Activated gamma-delta T cell treated with anti-CD3 and anti-CD28 coated beads, Interleukin-2, amount 50 U/mL, for 16 hours (primary cell): Measurements from ENCODE around the gene CSH1.
"Not testable (repeated sequence)": the region's sequence is repeated elsewhere in the genome, so short reads cannot be mapped to it uniquely, and the experiment has no call there.

Source experiments
- DNase-seq: peaks from one replicate; pipeline ENCODE4 v3.0.0-alpha.2; 2020; ENCODE audit warnings: low read depth

The CSH1 gene

DNA sequence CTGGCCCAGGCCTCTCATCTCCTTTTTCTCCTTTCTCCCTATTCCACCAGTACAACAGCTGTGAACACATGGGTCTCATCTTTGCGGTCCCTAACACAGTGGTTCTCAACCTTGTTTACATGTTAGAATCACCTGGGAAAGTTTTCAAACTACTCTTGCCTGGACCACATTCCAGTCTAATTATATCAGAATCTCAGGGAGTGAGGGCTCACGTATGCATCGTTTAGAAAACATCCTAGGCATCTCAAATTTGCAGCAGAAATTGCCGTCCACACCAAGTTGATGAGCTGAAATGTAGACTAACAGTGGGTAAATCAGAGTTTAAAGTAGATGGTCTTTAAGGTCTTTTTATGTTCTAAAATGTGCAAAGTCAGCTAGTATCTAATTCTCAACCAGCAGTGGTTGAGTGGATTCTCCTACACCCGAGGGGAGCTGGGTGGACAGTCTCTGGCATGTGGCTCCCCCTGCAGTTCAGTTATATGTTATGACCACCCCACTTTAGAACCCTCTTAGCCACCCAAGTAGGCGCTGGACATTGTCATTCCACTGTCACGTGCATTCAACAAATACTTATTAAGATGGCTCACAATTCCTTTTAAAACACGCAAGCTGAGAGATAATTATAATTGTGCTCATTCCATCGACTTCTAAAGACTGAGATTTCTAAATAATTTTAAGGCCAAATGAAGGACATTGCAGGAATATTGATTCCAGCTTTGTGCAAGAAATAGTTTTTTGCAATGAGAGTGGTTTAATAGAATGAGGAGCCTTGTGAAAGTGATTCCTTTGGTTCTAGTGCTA lies 26.7 kb downstream of the CSH1 start:
- not testable (repeated sequence) for DNase-seq

DNA sequence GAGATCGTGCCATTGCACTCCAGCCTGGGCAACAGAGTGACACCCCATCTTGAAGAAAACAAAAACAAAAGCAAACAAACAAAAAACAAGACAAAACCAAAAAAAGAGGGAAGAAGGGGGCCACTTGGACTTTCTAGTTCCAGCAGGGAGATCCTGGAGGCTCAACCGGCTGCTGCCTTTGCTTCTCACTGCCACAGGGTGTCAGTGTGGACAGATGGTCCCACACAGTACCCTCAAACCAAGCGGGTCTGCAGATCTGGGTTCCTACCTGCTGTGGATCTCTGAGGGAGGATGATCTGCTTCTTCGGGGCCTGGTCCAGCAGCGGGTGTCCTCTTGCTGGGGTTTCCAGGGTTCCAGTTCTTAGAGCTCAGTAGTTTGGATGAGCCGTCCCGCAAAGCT lies 29.7 kb downstream of the CSH1 start:
- DNase-seq = not testable (repeated sequence)

DNA sequence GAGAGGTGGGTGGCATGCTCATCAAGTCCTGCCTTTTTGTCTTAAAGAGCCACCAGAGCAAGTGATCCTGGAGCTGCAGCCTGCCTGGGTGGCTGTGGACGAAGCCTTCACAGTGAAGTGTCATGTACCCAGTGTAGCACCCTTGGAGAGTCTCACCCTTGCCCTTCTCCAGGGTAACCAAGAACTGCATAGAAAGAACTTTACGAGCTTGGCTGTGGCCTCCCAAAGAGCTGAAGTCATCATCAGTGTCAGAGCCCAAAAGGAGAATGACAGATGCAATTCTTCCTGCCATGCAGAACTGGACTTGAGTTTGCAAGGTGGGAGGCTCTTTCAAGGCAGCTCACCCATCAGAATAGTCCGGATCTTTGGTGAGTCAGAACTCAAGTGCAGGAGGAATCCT lies 37.1 kb downstream of the CSH1 start:
- DNase-seq = no peak

DNA sequence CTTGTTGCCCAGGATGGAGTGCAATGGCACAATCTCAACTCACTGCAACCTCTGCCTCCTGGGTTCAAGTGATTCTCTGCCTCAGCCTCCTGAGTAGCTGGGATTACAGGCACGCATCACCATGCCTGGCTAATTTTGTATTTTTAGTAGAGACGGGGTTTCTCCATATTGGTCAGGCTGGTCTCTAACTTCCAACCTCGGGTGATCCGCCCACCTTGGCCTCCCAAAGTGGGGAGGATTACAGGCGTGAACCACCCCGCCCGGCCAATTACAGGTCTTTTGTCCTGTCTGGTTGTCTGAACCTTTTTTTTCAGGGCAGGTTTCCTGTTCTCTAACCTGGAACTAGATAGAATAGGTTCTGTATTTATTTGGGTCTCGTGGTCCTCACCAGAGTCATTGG lies 39.9 kb downstream of the CSH1 start:
- not testable (repeated sequence) for DNase-seq

DNA sequence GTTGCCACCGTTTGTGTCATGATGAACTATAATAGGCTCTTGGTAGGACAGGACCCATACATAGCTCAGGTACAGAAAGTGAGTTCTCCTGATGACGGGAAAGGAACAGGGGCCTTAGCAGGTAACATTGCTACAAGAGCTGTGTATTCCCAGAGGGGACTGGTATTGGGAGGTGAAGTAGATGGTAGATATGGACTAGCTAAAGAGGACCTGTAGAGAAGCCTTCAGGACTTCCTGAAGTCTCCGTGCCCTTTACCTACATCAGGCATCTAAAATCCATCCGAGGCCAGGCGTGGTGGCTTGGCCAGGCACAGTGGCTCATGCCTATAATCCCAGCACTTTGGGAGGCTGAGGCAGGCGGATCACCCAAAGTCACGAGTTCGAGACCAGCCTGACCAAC lies 41.2 kb downstream of the CSH1 start:
- DNase-seq = no peak

DNA sequence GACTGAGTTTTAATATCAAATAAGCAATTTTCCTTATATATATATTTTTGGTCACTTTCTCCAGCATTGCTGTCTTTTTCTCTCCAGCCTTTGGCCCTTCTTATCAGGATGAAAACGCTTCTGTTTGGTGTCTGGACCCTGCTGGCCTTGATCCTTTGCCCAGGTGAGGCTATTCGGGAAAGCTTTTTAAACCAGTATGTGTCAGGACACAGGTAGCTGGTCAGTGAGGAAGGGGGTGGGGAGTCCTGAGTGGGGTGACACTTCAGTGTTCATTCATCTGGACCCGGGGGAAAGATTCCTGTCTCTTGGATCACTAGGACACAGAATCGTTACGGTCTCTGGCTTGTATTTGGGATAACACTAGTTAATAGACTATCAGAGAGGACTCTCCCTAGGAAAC lies 41.7 kb downstream of the CSH1 start:
- no peak for DNase-seq

DNA sequence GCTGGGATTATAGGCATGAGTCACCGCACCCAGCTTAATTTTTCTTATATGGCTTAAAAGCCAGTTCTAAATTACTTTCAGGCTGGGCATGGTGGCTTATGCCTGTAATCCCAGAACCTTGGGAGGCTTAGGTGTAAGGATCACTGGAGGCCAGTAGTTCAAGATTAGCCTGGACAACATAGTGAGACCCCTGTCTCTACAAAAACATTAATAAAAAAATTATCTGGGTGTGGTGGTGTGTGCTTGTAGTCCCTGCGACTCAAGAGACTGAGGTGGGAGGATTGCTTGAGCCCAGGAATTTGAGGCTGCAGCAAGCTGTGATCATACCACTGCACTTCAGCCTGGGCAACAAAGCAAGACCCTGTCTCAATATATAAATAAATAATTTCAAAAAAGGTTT lies 43.1 kb downstream of the CSH1 start:
- DNase-seq = no peak

DNA sequence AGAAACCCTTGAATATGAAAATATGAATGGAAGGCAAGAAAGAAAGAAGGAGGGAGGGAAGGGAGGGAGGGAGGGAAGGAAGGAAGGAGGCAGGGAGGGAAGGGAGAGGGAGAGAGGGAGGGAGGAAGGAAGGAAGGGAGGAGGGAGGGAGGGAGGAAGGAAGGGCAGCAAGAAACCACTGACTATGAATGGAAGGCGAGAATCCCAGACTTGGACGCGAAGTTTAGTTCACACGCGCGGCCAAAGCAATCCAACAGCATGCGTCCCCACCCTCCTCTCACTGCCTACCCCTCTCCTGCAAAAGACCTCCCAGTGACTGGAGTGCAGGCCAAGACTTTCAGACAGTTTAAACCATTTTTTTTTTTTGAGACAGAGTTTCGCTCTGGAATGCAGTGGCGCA lies 46.0 kb downstream of the CSH1 start:
- no peak for DNase-seq

DNA sequence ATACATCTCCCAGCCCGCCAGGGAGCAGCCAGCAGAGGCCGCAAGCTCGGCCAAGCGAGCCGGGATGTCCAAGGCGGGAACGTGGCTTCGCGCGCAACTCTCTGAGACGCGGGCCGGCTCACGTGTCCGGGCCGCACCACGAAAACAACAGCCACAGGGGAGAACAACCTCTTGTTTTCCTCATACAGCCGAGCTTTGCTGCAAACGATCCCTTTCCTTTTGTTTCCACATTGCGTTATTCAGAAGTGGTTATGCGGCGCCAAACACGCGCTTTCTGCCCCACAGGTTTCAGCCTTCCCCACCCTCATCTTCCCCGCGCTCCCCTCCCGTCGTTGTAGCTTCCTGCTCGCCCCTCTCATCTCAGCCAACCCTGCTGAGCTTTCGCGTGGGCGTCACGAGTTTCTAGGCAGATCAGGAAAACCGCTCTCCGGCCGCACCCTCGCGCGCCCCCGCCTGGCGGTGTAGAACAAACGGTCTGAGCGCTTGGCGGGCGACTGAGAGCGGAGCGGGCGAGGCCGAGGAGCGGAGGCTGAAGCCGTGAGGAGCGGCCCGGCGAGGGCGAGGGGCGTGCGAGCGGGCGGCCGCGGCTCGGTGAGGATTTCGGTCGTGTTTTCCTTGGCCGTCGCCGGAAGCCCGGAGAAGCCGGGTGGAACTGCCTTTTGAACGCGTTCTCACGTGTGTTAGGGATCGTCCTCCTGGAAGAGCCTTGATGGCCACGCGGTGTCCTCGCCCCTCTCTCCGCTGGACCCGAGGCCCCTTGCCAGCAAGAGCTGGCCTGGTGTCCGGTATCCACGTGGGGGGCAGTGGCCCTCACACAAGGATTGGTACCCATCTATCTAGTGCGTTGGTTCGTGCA lies 47.3 kb downstream of the CSH1 start:
- peak; percentile 92 for DNase-seq

DNA sequence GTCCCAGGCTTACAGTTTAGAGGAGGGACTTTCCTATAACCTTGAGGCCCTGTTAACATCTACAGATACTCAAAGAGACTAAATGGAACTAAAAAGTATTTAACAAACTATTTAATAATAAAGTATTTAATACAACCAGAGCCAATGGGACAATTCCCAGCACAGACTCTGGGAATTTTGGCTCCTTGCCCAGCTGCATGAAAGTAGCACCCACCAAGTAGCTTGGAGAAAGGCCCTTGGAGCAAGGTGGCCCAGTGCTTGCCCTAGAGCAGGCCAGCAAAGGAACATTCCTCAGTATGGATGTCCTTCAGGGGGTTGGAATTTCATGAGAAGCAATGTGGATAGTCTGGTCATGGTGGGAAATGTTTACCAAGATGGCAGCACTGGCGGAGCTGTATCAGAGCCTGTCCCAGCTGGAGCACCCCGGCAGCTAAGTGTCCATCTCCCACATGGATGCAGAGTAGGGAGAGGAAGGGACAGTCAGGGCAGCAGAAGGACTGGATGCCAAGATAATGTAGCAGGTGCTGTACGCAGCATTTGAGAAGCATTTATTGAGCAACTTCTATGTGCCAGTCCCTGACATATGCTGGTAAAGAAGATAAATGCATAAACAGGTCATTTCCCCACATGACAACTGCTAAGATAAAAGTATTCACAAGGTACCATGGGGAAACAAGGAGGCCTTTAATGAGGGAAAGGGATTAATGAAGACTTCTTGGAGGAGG lies 48.7 kb downstream of the CSH1 start:
- DNase-seq = no peak

DNA sequence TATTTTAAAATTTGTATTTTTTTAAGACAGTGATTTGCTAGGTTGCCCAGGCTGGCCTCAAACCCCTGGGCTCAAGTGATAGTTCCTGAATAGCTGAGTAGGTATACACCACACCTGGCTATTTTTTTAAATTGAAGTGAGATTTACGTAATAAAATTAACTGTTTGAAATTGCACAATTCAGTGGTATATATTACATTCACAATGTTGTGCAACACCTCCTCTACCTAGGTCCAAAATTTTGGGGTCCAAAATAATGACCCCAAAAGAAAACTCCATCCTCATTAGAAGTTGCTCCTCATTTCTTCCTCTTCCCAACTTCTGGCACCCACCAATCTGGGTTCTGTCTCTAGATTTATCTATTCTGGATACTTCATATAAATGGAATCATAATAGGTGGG lies 50.9 kb downstream of the CSH1 start:
- DNase-seq = no peak
